Trophoblast cell (in vitro differentiated cells and primary cell): ENCODE results near the gene STK38L.

Experiments used
- DNase-seq, 2 donors: peaks; one replicate each; pipeline ENCODE4 v3.0.0-alpha.2; 2016
- H2AFZ ChIP-seq: 2 replicates; pipeline ENCODE4 v1.6.1; 2013; ENCODE audit warnings: low read length, moderate library complexity, mild to moderate bottlenecking; ENCODE audit not compliant: insufficient read depth, poor library complexity
- H2AK5ac ChIP-seq: 2 replicates; pipeline ENCODE4 v1.6.1; 2013; ENCODE audit warnings: mild to moderate bottlenecking, low read length
- H2BK120ac ChIP-seq: 2 replicates; pipeline ENCODE4 v1.6.1; 2013; ENCODE audit warnings: low read length, mild to moderate bottlenecking, moderate library complexity; ENCODE audit not compliant: insufficient read depth, poor library complexity
- H2BK12ac ChIP-seq: 2 replicates; pipeline ENCODE4 v1.6.1; 2013; ENCODE audit warnings: mild to moderate bottlenecking, low read length, moderate library complexity
- H2BK5ac ChIP-seq: 2 replicates; pipeline ENCODE4 v1.6.1; 2013; ENCODE audit warnings: low read length, low read depth, moderate library complexity, mild to moderate bottlenecking; ENCODE audit not compliant: poor library complexity
- H3K14ac ChIP-seq: 2 replicates; pipeline ENCODE4 v1.6.1; 2013; ENCODE audit warnings: mild to moderate bottlenecking, low read length
- H3K18ac ChIP-seq: 2 replicates; pipeline ENCODE4 v1.6.1; 2013; ENCODE audit warnings: mild to moderate bottlenecking, low read length
- H3K23ac ChIP-seq: 2 replicates; pipeline ENCODE4 v1.6.1; 2013; ENCODE audit warnings: low read length
- H3K27ac ChIP-seq: 2 replicates; pipeline ENCODE4 v1.5.1; 2013; ENCODE audit warnings: low read depth, mild to moderate bottlenecking, inconsistent platforms, low read length, moderate library complexity
- H3K27me3 ChIP-seq: 2 replicates; pipeline ENCODE4 v1.6.1; 2013; ENCODE audit warnings: inconsistent platforms, mild to moderate bottlenecking, low read length, moderate library complexity; ENCODE audit not compliant: insufficient read depth
- H3K36me3 ChIP-seq, 2 experiments: 1 replicate in 1 of 2; 2 replicates in 1 of 2; pipeline ENCODE4 v1.6.1; 2013; ENCODE audit warnings: low read length in 2 of 2, mild to moderate bottlenecking in 2 of 2, moderate library complexity in 1 of 2; ENCODE audit not compliant: insufficient read depth in 2 of 2, control insufficient read depth in 1 of 2
- H3K4ac ChIP-seq: 2 replicates; pipeline ENCODE4 v1.6.1; 2013; ENCODE audit warnings: low read depth, mild to moderate bottlenecking, low read length, moderate library complexity
- H3K4me1 ChIP-seq, 2 experiments: 1 replicate in 1 of 2; 2 replicates in 1 of 2; pipeline ENCODE4 v1.6.1; 2013; ENCODE audit warnings: low read length in 2 of 2, mild to moderate bottlenecking in 2 of 2, moderate library complexity in 1 of 2; ENCODE audit not compliant: insufficient read depth in 2 of 2, control insufficient read depth in 1 of 2
- H3K4me2 ChIP-seq: 2 replicates; pipeline ENCODE4 v1.6.1; 2013; ENCODE audit warnings: inconsistent platforms, mild to moderate bottlenecking, low read length, moderate library complexity
- H3K4me3 ChIP-seq: 2 replicates; pipeline ENCODE4 v1.5.1; 2013; ENCODE audit warnings: mild to moderate bottlenecking, low read depth, low read length, inconsistent platforms
- H3K79me1 ChIP-seq: one replicate; pipeline ENCODE4 v1.6.1; 2013; ENCODE audit warnings: low read length
- H3K79me2 ChIP-seq: 2 replicates; pipeline ENCODE4 v1.6.1; 2013; ENCODE audit warnings: low read length, mild to moderate bottlenecking; ENCODE audit not compliant: control insufficient read depth, insufficient read depth, poor library complexity
- H3K9ac ChIP-seq: 2 replicates; pipeline ENCODE4 v1.6.1; 2013; ENCODE audit warnings: mild to moderate bottlenecking, low read length
- H3K9me3 ChIP-seq: 2 replicates; pipeline ENCODE4 v1.6.1; 2013; ENCODE audit warnings: low read depth, mild to moderate bottlenecking, control low read depth, inconsistent platforms, low read length; ENCODE audit not compliant: insufficient read depth
- H4K12ac ChIP-seq: 2 replicates; pipeline ENCODE4 v1.6.1; 2013; ENCODE audit warnings: low read depth, mild to moderate bottlenecking, low read length, moderate library complexity
- H4K8ac ChIP-seq: 2 replicates; pipeline ENCODE4 v1.6.1; 2013; ENCODE audit warnings: low read depth, mild to moderate bottlenecking, low read length, moderate library complexity
- H4K91ac ChIP-seq: one replicate; pipeline ENCODE4 v1.6.1; 2013; ENCODE audit warnings: low read depth, mild to moderate bottlenecking, low read length, moderate library complexity
- WGBS: extraction: QIAGEN DNeasy Blood & Tissue Kit; methylation state at CpG from one replicate; pipeline ENCODE4 v1.1.7; 2013; ENCODE audit warnings: missing lambda C conversion rate; ENCODE audit not compliant: insufficient read length, insufficient coverage; ENCODE audit errors: extremely low coverage; 5-methylcytosine and 5-hydroxymethylcytosine counted together

Gene STK38L

GRCh38 chr12:27290501-27291168 is 46.5 kb downstream of the STK38L start:
- Histone ChIP-seq H2BK12ac (no peak overlapping the region), H4K8ac (no peak overlapping the region), H3K4ac (no peak overlapping the region), H2AFZ (no peak overlapping the region), H3K4me2 (no peak overlapping the region), H2BK5ac (no peak overlapping the region), H3K79me1 (no peaks in the 10 kb centered on the region), H3K27ac (no peak overlapping the region), H3K23ac (no peak overlapping the region), H2BK120ac (no peak overlapping the region), H3K79me2 (no peaks in the 10 kb centered on the region), H3K4me1 (peaks cover 0 to 2% of the 10 kb centered on the region in 2 experiments), H2AK5ac (no peak overlapping the region), H4K12ac (no peak overlapping the region), H3K14ac (no peak overlapping the region), H3K4me3 (no peak overlapping the region), H3K27me3 (no peaks in the 10 kb centered on the region), H4K91ac (no peak overlapping the region), H3K9me3 (no peaks in the 10 kb centered on the region), H3K18ac (no peak overlapping the region), H3K9ac (no peak overlapping the region), H3K36me3 (no peaks in the 10 kb centered on the region)
- 100% methylated on average over 2 of the region's 4 CpGs for WGBS
- DNase-seq: no peak

- H4K12ac ChIP-seq: no peak overlapping the region
- H3K18ac ChIP-seq: no peak overlapping the region
- no peaks in the 10 kb centered on the region for H3K79me1 ChIP-seq
- DNase-seq: no peak
- H3K4me3 ChIP-seq: no peak overlapping the region
- H3K27ac ChIP-seq: no peak overlapping the region
- no peak overlapping the region for H4K8ac ChIP-seq
- no peak overlapping the region for H4K91ac ChIP-seq
- H3K4me2 ChIP-seq: no peak overlapping the region
- H3K27me3 ChIP-seq: no peaks in the 10 kb centered on the region
- H3K79me2 ChIP-seq: no peaks in the 10 kb centered on the region
- no peak overlapping the region for H2AFZ ChIP-seq
- no CpG with 5 or more reads among the region's 1 CpG for WGBS
- no peaks in the 10 kb centered on the region for H3K9me3 ChIP-seq
- no peak overlapping the region for H2BK5ac ChIP-seq
- H3K14ac ChIP-seq: no peak overlapping the region
- H3K4me1 ChIP-seq: peaks cover 0 to 2% of the 10 kb centered on the region in 2 experiments
- H2BK12ac ChIP-seq: no peak overlapping the region
- no peak overlapping the region for H2BK120ac ChIP-seq
- no peak overlapping the region for H3K9ac ChIP-seq
- H3K36me3 ChIP-seq: no peaks in the 10 kb centered on the region
- no peak overlapping the region for H2AK5ac ChIP-seq
- H3K4ac ChIP-seq: no peak overlapping the region
- no peak overlapping the region for H3K23ac ChIP-seq
Observed at GRCh38 chr12:27291862-27292261, 47.8 kb downstream of the STK38L start.

GRCh38 chr12:27292718-27293117 is 48.6 kb downstream of the STK38L start:
- Histone ChIP-seq H3K9me3 (no peaks in the 10 kb centered on the region), H3K4me3 (no peak overlapping the region), H3K79me2 (no peaks in the 10 kb centered on the region), H4K12ac (no peak overlapping the region), H4K91ac (no peak overlapping the region), H3K14ac (no peak overlapping the region), H3K79me1 (no peaks in the 10 kb centered on the region), H3K4ac (no peak overlapping the region), H2BK12ac (no peak overlapping the region), H3K4me2 (no peak overlapping the region), H2AFZ (no peak overlapping the region), H3K18ac (no peak overlapping the region), H2AK5ac (no peak overlapping the region), H3K4me1 (peaks cover 0 to 2% of the 10 kb centered on the region in 2 experiments), H3K9ac (no peak overlapping the region), H4K8ac (no peak overlapping the region), H3K27ac (no peak overlapping the region), H3K23ac (no peak overlapping the region), H3K27me3 (no peaks in the 10 kb centered on the region), H3K36me3 (no peaks in the 10 kb centered on the region), H2BK120ac (no peak overlapping the region), H2BK5ac (no peak overlapping the region)
- no CpG with 5 or more reads among the region's 2 CpGs for WGBS
- no peak for DNase-seq

- H4K12ac ChIP-seq: no peak overlapping the region
- no peak overlapping the region for H3K9ac ChIP-seq
- no peak overlapping the region for H2BK120ac ChIP-seq
- H3K27ac ChIP-seq: no peak overlapping the region
- no peak overlapping the region for H2BK12ac ChIP-seq
- no peak for DNase-seq
- H3K4me3 ChIP-seq: no peak overlapping the region
- H2AFZ ChIP-seq: no peak overlapping the region
- H3K14ac ChIP-seq: no peak overlapping the region
- H4K8ac ChIP-seq: no peak overlapping the region
- H3K27me3 ChIP-seq: no peaks in the 10 kb centered on the region
- no peak overlapping the region for H3K4me2 ChIP-seq
- no peak overlapping the region for H3K4ac ChIP-seq
- H3K23ac ChIP-seq: no peak overlapping the region
- H2BK5ac ChIP-seq: no peak overlapping the region
- H3K79me1 ChIP-seq: no peaks in the 10 kb centered on the region
- no peak overlapping the region for H4K91ac ChIP-seq
- no peaks in the 10 kb centered on the region for H3K79me2 ChIP-seq
- no peaks in the 10 kb centered on the region for H3K9me3 ChIP-seq
- H3K4me1 ChIP-seq: peaks cover 0 to 2% of the 10 kb centered on the region in 2 experiments
- H3K36me3 ChIP-seq: peaks cover 0 to 2% of the 10 kb centered on the region in 2 experiments
- no peak overlapping the region for H3K18ac ChIP-seq
- H2AK5ac ChIP-seq: no peak overlapping the region
- WGBS: no CpG with 5 or more reads among the region's 3 CpGs
Observed at GRCh38 chr12:27293463-27293862, 49.4 kb downstream of the STK38L start.
